ENCODE data around the gene PCA3. TPM values are rescaled to one million over a fixed set of nuclear protein-coding genes. Genes with fewer than 3 reads are reported as not detected.

Gene PCA3
- total RNA-seq, 1 experiment from 2014 or later: not detected

DNA sequence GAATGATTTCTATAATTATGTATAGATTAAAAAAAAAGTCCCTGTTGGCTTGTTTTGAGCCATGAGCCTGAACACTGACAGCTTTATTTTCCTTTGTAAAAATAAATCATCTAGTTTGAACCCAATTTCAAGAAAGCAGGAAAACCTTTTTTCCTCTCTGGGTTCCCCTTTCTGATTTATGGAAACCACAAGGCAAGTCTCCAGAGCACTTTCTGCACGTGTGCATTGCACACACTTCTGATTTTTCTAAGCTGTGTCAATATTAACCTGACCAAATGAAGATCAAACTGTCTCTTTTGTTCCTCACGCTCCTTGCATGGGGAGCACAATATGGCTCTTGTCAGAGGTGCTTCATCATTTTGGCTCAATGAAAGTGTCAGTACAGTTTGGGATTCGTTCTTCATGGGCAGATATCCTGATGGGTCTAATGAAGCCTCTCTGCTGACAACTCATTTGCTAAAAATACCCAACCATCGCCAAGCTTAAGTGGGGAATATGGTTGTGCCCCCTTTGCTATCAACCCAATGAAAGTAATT, 39.2 kb upstream of the PCA3 start:
- TF ChIP-seq EZH2 (IDR thresholded peaks at IDR 0.05; ENCODE audit: low read depth): no peak
- TF ChIP-seq, protein P1, sequence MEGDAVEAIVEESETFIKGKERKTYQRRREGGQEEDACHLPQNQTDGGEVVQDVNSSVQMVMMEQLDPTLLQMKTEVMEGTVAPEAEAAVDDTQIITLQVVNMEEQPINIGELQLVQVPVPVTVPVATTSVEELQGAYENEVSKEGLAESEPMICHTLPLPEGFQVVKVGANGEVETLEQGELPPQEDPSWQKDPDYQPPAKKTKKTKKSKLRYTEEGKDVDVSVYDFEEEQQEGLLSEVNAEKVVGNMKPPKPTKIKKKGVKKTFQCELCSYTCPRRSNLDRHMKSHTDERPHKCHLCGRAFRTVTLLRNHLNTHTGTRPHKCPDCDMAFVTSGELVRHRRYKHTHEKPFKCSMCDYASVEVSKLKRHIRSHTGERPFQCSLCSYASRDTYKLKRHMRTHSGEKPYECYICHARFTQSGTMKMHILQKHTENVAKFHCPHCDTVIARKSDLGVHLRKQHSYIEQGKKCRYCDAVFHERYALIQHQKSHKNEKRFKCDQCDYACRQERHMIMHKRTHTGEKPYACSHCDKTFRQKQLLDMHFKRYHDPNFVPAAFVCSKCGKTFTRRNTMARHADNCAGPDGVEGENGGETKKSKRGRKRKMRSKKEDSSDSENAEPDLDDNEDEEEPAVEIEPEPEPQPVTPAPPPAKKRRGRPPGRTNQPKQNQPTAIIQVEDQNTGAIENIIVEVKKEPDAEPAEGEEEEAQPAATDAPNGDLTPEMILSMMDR (conservative IDR thresholded peaks at IDR 0.05): no peak
- Histone ChIP-seq H3K9me2 (ENCODE audit: insufficient read depth) (no peaks in the 10 kb centered on the region), H3K36me3 (ENCODE audit: low read depth) (no peaks in the 10 kb centered on the region), H3K4me3 (no peak overlapping the region), H3K27ac (no peak overlapping the region), H3K27me3 (ENCODE audit: insufficient read depth, low read depth) (peaks cover 62% of the 10 kb centered on the region), H3F3A (ENCODE audit: insufficient read depth, low read depth) (no peaks in the 10 kb centered on the region), H2AFZ (no peak overlapping the region), H3K79me2 (ENCODE audit: low read depth) (no peaks in the 10 kb centered on the region), H4K20me1 (ENCODE audit: insufficient read depth) (no peaks in the 10 kb centered on the region), H3K4me2 (no peak overlapping the region), H3K9me3 (ENCODE audit: insufficient read depth, low read depth) (no peaks in the 10 kb centered on the region; the same call in 1 of the 2 replicates), H3K4me1 (replicated peaks; ENCODE audit: insufficient read depth) (no peaks in the 10 kb centered on the region)
- no TSS peak for BruUV-seq (replicated peaks)
- CTCF ChIA-PET: no interaction called here
- POLR2A ChIA-PET (ENCODE audit: unreplicated experiment): no interaction called here
- DNase-seq: no peak
- intact Hi-C loops (cut with micrococcal nuclease; ENCODE audit: unreplicated experiment): no loop called here

DNA sequence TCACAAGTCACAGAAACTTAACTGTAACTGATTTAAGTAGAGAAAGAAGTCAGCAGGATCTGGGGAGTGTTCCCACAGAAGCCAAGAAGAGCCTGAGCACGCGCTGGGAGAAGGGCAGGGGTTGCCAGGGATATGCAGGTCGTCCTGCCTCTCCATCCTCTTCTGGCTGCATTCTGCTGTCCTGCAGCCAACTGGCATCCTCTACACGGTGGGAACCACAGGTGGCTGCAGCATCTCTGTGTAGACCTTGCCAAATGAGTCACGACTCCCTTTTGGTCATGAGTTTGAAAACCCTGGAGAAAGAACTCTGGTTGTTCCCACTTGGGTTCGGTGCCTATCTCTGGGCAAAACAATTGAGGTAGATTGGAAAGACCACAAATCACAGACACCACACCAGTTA, 38.4 kb upstream of the PCA3 start:
- no peak for DNase-seq
- CTCF ChIA-PET: no interaction called here
- Histone ChIP-seq H3F3A (ENCODE audit: insufficient read depth, low read depth) (no peaks in the 10 kb centered on the region), H3K27ac (no peak overlapping the region), H3K79me2 (ENCODE audit: low read depth) (no peaks in the 10 kb centered on the region), H3K9me3 (ENCODE audit: insufficient read depth, low read depth) (no peaks in the 10 kb centered on the region), H2AFZ (no peak overlapping the region), H4K20me1 (ENCODE audit: insufficient read depth) (no peaks in the 10 kb centered on the region), H3K27me3 (ENCODE audit: insufficient read depth, low read depth) (peaks cover 70% of the 10 kb centered on the region), H3K4me2 (no peak overlapping the region), H3K4me1 (replicated peaks; ENCODE audit: insufficient read depth) (no peaks in the 10 kb centered on the region), H3K4me3 (no peak overlapping the region), H3K9me2 (ENCODE audit: insufficient read depth) (no peaks in the 10 kb centered on the region), H3K36me3 (ENCODE audit: low read depth) (no peaks in the 10 kb centered on the region)
- intact Hi-C loops (cut with micrococcal nuclease; ENCODE audit: unreplicated experiment): no loop called here
- TF ChIP-seq EZH2 (IDR thresholded peaks at IDR 0.05; ENCODE audit: low read depth): no peak
- no TSS peak for BruUV-seq (replicated peaks)
- POLR2A ChIA-PET (ENCODE audit: unreplicated experiment): interaction anchor here (0.5 kb wide), 1 partner anchor 945 kb away, joined by 3 read pairs; no protein-coding TSS in a partner anchor

DNA sequence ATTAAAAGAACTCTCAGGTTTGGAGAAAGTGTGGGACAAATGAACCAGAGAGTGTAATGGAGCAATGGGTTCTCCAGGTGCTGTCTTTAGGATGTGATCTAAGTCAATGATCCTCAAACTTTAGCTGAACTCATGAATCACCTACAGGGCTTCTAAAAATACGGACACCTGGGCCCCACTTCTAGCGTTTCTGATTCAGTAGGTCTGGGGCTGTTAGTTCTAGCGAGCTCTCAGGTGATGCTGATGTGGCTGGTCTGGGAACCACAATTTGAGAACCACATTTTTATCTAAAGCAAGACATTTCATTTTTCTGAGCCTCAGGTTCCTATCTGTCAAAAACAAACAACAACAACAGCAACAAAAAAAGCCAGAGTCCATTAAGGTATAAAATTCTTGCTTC, 35.1 kb upstream of the PCA3 start:
- no peaks in the 10 kb centered on the region for H3K9me3 ChIP-seq (ENCODE audit: insufficient read depth, low read depth)
- DNase-seq: no peak
- H2AFZ ChIP-seq: no peak overlapping the region
- POLR2A ChIA-PET (ENCODE audit: unreplicated experiment): no interaction called here
- TF ChIP-seq EZH2 (IDR thresholded peaks at IDR 0.05; ENCODE audit: low read depth): no peak
- TF ChIP-seq, protein P1 (conservative IDR thresholded peaks at IDR 0.05): no peak
- H3K36me3 ChIP-seq (ENCODE audit: low read depth): no peaks in the 10 kb centered on the region
- CTCF ChIA-PET: no interaction called here
- no peaks in the 10 kb centered on the region for H3K9me2 ChIP-seq (ENCODE audit: insufficient read depth)
- no peaks in the 10 kb centered on the region for H4K20me1 ChIP-seq (ENCODE audit: insufficient read depth)
- H3K27ac ChIP-seq: no peak overlapping the region
- no peaks in the 10 kb centered on the region for H3K4me1 ChIP-seq (replicated peaks; ENCODE audit: insufficient read depth)
- intact Hi-C loops (cut with micrococcal nuclease; ENCODE audit: unreplicated experiment): no loop called here
- no peaks in the 10 kb centered on the region for H3K79me2 ChIP-seq (ENCODE audit: low read depth)
- H3K4me2 ChIP-seq: no peak overlapping the region
- peaks cover 54% of the 10 kb centered on the region for H3K27me3 ChIP-seq (ENCODE audit: insufficient read depth, low read depth)
- no peaks in the 10 kb centered on the region for H3F3A ChIP-seq (ENCODE audit: insufficient read depth, low read depth)
- H3K4me3 ChIP-seq: no peak overlapping the region
- BruUV-seq (replicated peaks): no TSS peak

Measured in PC-9 (cell line).